Measurements from ENCODE around the gene RUNX1.

Gene RUNX1

GRCh38 chr21:35036465-35037383 lies 12.4 kb downstream of the RUNX1 start:
- Mint-ChIP-seq H3K27ac (peak overlapping the region; percentile 86), H3K4me3 (peak overlapping the region; percentile 59), H3K9me3 (peaks cover 4% of the 10 kb centered on the region), H3K36me3 (ENCODE audit: low read depth) (peaks cover 10% of the 10 kb centered on the region), H3K27me3 (no peaks in the 10 kb centered on the region), H3K4me1 (peaks cover 97% of the 10 kb centered on the region)
- ATAC-seq (peak; percentile 62), DNase-seq (no peak)

GRCh38 chr21:35035581-35035980 lies 13.5 kb downstream of the RUNX1 start:
- peaks cover 94% of the 10 kb centered on the region for H3K4me1 Mint-ChIP-seq
- no peak overlapping the region for H3K4me3 Mint-ChIP-seq
- ATAC-seq (no peak), DNase-seq (no peak)
- H3K36me3 Mint-ChIP-seq (ENCODE audit: low read depth) = peaks cover 6% of the 10 kb centered on the region
- H3K9me3 Mint-ChIP-seq = peaks cover 4% of the 10 kb centered on the region
- H3K27ac Mint-ChIP-seq = peak overlapping the region; percentile 85
- no peaks in the 10 kb centered on the region for H3K27me3 Mint-ChIP-seq

- Mint-ChIP-seq H3K9me3 (peaks cover 4% of the 10 kb centered on the region), H3K4me3 (peak overlapping the region; percentile 19), H3K27me3 (no peaks in the 10 kb centered on the region)
These were observed 14.0 kb downstream of the RUNX1 start for GRCh38 chr21:35035116-35035515.

GRCh38 chr21:35034203-35034926 lies 14.7 kb downstream of the RUNX1 start:
- H3K4me3 Mint-ChIP-seq = peak overlapping the region; percentile 19
- peaks cover 93% of the 10 kb centered on the region for H3K4me1 Mint-ChIP-seq
- peak; percentile 67 for DNase-seq
- H3K27ac Mint-ChIP-seq = peak overlapping the region; percentile 85
- H3K27me3 Mint-ChIP-seq = no peaks in the 10 kb centered on the region
- peak; percentile 89 for ATAC-seq
- peaks cover 6% of the 10 kb centered on the region for H3K36me3 Mint-ChIP-seq (ENCODE audit: low read depth)
- H3K9me3 Mint-ChIP-seq = peaks cover 4% of the 10 kb centered on the region

More at GRCh38 chr21:35035116-35035515, 14.0 kb downstream of the RUNX1 start:
- Mint-ChIP-seq H3K4me1 (peaks cover 94% of the 10 kb centered on the region), H3K36me3 (ENCODE audit: low read depth) (peaks cover 6% of the 10 kb centered on the region), H3K27ac (peak overlapping the region; percentile 85)
- DNase-seq = no peak
- peak; percentile 22 for ATAC-seq

GRCh38 chr21:35032474-35033263 lies 16.4 kb downstream of the RUNX1 start:
- no peak for ATAC-seq

GRCh38 chr21:35028451-35028978 lies 20.6 kb downstream of the RUNX1 start:
- DNase-seq = no peak
- Mint-ChIP-seq H3K27ac (peak overlapping the region; percentile 91), H3K4me1 (peaks cover 93% of the 10 kb centered on the region), H3K9me3 (peaks cover 4% of the 10 kb centered on the region), H3K4me3 (no peak overlapping the region), H3K36me3 (ENCODE audit: low read depth) (peaks cover 7% of the 10 kb centered on the region), H3K27me3 (no peaks in the 10 kb centered on the region)
- no peak for ATAC-seq

More at GRCh38 chr21:35032474-35033263, 16.4 kb downstream of the RUNX1 start:
- H3K9me3 Mint-ChIP-seq = peaks cover 4% of the 10 kb centered on the region
- DNase-seq = no peak
- no peak overlapping the region for H3K4me3 Mint-ChIP-seq
- no peaks in the 10 kb centered on the region for H3K27me3 Mint-ChIP-seq
- H3K27ac Mint-ChIP-seq = no peak overlapping the region
- peaks cover 96% of the 10 kb centered on the region for H3K4me1 Mint-ChIP-seq
- peaks cover 6% of the 10 kb centered on the region for H3K36me3 Mint-ChIP-seq (ENCODE audit: low read depth)

GRCh38 chr21:35027563-35028450 lies 21.3 kb downstream of the RUNX1 start:
- Mint-ChIP-seq H3K9me3 (peaks cover 1% of the 10 kb centered on the region), H3K4me3 (peak overlapping the region; percentile 85), H3K36me3 (ENCODE audit: low read depth) (peaks cover 6% of the 10 kb centered on the region), H3K27ac (peak overlapping the region; percentile 91), H3K27me3 (no peaks in the 10 kb centered on the region), H3K4me1 (peaks cover 91% of the 10 kb centered on the region)
- DNase-seq (no peak), ATAC-seq (no peak)

GRCh38 chr21:35026617-35027562 lies 22.2 kb downstream of the RUNX1 start:
- peak overlapping the region; percentile 85 for H3K4me3 Mint-ChIP-seq
- peaks cover 4% of the 10 kb centered on the region for H3K36me3 Mint-ChIP-seq (ENCODE audit: low read depth)
- DNase-seq (peak; percentile 80), ATAC-seq (peak; percentile 78)
- H3K27me3 Mint-ChIP-seq = no peaks in the 10 kb centered on the region
- peak overlapping the region; percentile 91 for H3K27ac Mint-ChIP-seq
- H3K9me3 Mint-ChIP-seq = no peaks in the 10 kb centered on the region
- peaks cover 89% of the 10 kb centered on the region for H3K4me1 Mint-ChIP-seq

GRCh38 chr21:35026153-35026500 lies 23.0 kb downstream of the RUNX1 start:
- DNase-seq = no peak
- Mint-ChIP-seq H3K36me3 (ENCODE audit: low read depth) (peaks cover 4% of the 10 kb centered on the region), H3K4me3 (peak overlapping the region; percentile 85), H3K27me3 (no peaks in the 10 kb centered on the region), H3K9me3 (no peaks in the 10 kb centered on the region), H3K4me1 (peaks cover 91% of the 10 kb centered on the region), H3K27ac (peak overlapping the region; percentile 65)
- no peak for ATAC-seq

GRCh38 chr21:35025206-35026152 lies 23.6 kb downstream of the RUNX1 start:
- Mint-ChIP-seq H3K9me3 (no peaks in the 10 kb centered on the region), H3K36me3 (ENCODE audit: low read depth) (peaks cover 4% of the 10 kb centered on the region), H3K4me3 (peak overlapping the region; percentile 85), H3K4me1 (peaks cover 92% of the 10 kb centered on the region), H3K27ac (peak overlapping the region; percentile 65), H3K27me3 (no peaks in the 10 kb centered on the region)
- ATAC-seq = no peak
- DNase-seq = no peak

- no peak overlapping the region for H3K4me3 Mint-ChIP-seq
- peaks cover 91% of the 10 kb centered on the region for H3K4me1 Mint-ChIP-seq
- peak; percentile 27 for ATAC-seq
- no peak for DNase-seq
- H3K27ac Mint-ChIP-seq = peak overlapping the region; percentile 58
- no peaks in the 10 kb centered on the region for H3K9me3 Mint-ChIP-seq
- H3K36me3 Mint-ChIP-seq (ENCODE audit: low read depth) = peaks cover 4% of the 10 kb centered on the region
- H3K27me3 Mint-ChIP-seq = no peaks in the 10 kb centered on the region
These were observed 24.6 kb downstream of the RUNX1 start for GRCh38 chr21:35024513-35024912.

GRCh38 chr21:35024071-35024420 lies 25.1 kb downstream of the RUNX1 start:
- no peaks in the 10 kb centered on the region for H3K9me3 Mint-ChIP-seq
- peaks cover 6% of the 10 kb centered on the region for H3K36me3 Mint-ChIP-seq (ENCODE audit: low read depth)
- peaks cover 91% of the 10 kb centered on the region for H3K4me1 Mint-ChIP-seq
- H3K27me3 Mint-ChIP-seq = no peaks in the 10 kb centered on the region
- peak overlapping the region; percentile 58 for H3K27ac Mint-ChIP-seq
- DNase-seq (no peak), ATAC-seq (no peak)
- H3K4me3 Mint-ChIP-seq = no peak overlapping the region

Data from activated naive CD8-positive, alpha-beta T cell treated with anti-CD3 and anti-CD28 coated beads, Interleukin-2, amount 50 U/mL, for 24 hours (primary cell).